Measurements from ENCODE around the gene IL15RA. TPM values are rescaled to one million over a fixed set of nuclear protein-coding genes. Genes with fewer than 3 reads are reported as not detected.

IL15RA gene
- total RNA-seq: 2.6 and 3.0 TPM in 2 replicates

- H3K4me3 ChIP-seq (ENCODE audit: low read depth, low read length): peak within 1 kb of the TSS; percentile 91
- TF ChIP-seq CTCF (IDR thresholded peaks at IDR 0.05; ENCODE audit: insufficient read depth, low read depth, low read length): no peak
- DNase-seq (ENCODE audit: low read depth): peak; percentile 82
Measured at GRCh38 chr10:5977471-5978229, at the start of gene IL15RA. TSS of gene IL15RA (minus strand) at chr10:5977543. CDS start at chr10:5977492, 51 bp downstream.

GRCh38 chr10:6025683-6026255 lies 48.4 kb upstream of the IL15RA start:
- no peak for DNase-seq (ENCODE audit: low read depth)
- no peak for TF ChIP-seq CTCF (IDR thresholded peaks at IDR 0.05; ENCODE audit: insufficient read depth, low read depth, low read length)

GRCh38 chr10:6024334-6024682 lies 47.0 kb upstream of the IL15RA start:
- no peak for TF ChIP-seq CTCF (IDR thresholded peaks at IDR 0.05; ENCODE audit: insufficient read depth, low read depth, low read length)
- no peak for DNase-seq (ENCODE audit: low read depth)
- H3K4me3 ChIP-seq (ENCODE audit: low read depth, low read length): no peak overlapping the region

More at GRCh38 chr10:6025683-6026255, 48.4 kb upstream of the IL15RA start:
- H3K4me3 ChIP-seq (ENCODE audit: low read depth, low read length): no peak overlapping the region

- no peak overlapping the region for H3K4me3 ChIP-seq (ENCODE audit: low read depth, low read length)
- TF ChIP-seq CTCF (IDR thresholded peaks at IDR 0.05; ENCODE audit: insufficient read depth, low read depth, low read length): no peak
- DNase-seq (ENCODE audit: low read depth): no peak
Measured at GRCh38 chr10:6023661-6024333, 46.5 kb upstream of the IL15RA start.

- H3K4me3 ChIP-seq (ENCODE audit: low read depth, low read length): no peak overlapping the region
- DNase-seq (ENCODE audit: low read depth): peak; percentile 34
- no peak for TF ChIP-seq CTCF (IDR thresholded peaks at IDR 0.05; ENCODE audit: insufficient read depth, low read depth, low read length)
Measured at GRCh38 chr10:6022660-6023059, 45.3 kb upstream of the IL15RA start.

GRCh38 chr10:6020826-6021225 lies 43.5 kb upstream of the IL15RA start:
- no peak for TF ChIP-seq CTCF (IDR thresholded peaks at IDR 0.05; ENCODE audit: insufficient read depth, low read depth, low read length)
- no peak overlapping the region for H3K4me3 ChIP-seq (ENCODE audit: low read depth, low read length)
- peak; percentile 28 for DNase-seq (ENCODE audit: low read depth)
